ENCODE results near the gene MOB3A. TPM values are rescaled to one million over a fixed set of nuclear protein-coding genes. Genes with fewer than 3 reads are reported as not detected.

Gene MOB3A
- polyA plus RNA-seq, 1 of the 3 experiments (the other 2 are of a cell fraction): 24.1 TPM

DNA sequence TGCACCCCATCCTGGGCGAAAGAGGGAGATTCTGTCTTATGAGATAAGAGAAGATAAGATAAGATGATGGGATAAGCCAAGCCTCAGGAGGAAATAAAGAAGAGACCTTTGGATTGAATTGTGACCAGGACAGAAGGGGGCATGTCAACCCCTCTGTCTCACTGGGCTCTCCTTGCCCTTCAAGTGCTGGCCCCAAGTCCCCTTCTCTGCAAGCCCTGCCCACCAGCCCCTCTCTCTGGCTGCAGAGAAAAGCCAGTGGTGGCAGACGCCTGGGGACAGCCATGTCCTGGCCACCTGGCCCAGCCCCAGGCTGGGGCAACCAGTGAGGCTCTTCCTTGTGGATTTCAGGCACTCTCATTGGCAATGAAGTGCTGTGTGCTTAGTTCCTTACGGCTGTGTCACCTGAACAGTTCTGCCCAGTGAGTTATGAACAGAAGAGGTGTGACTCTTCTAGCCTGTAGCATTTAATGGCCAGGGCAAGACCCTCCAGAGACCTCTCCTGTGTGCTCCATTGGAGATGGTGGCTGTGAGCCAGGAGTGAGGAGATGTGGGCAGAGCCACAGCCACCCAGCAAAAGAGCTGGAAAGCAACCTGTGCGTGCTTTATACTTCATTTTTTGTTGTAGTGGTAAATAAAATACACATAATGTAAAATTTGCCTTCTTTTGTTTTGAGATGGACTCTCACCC is 74.5 kb downstream of the MOB3A start:
- POLR2A ChIA-PET: interaction anchor here (0.6 kb wide), 1 partner anchor 39 kb away, joined by 4 read pairs; no protein-coding TSS in a partner anchor
- Histone ChIP-seq H3K79me2 (ENCODE audit: insufficient read depth) (peaks cover 4% of the 10 kb centered on the region; the same call in 1 of the 2 replicates), H3K9ac (no peak overlapping the region), H3K4me2 (no peak overlapping the region), H2AFZ (ENCODE audit: low read depth) (no peak overlapping the region), H3K27me3 (ENCODE audit: insufficient read depth) (no peaks in the 10 kb centered on the region), H3K4me3 (ENCODE audit: low read depth in 2 of 2, low read length in 1 of 2) (no peak overlapping the region), H3K36me3 (replicated peaks in 1 of 2; ENCODE audit: control insufficient read depth in 1 of 2, insufficient read depth in 2 of 2, low read length in 1 of 2) (no peaks in the 10 kb centered on the region), H3K9me2 (no peaks in the 10 kb centered on the region), H3K9me3 (no peaks in the 10 kb centered on the region), H4K20me1 (ENCODE audit: insufficient read depth) (no peaks in the 10 kb centered on the region), H3F3A (replicated peaks; ENCODE audit: insufficient read depth) (peaks cover 8% of the 10 kb centered on the region), H3K27ac (ENCODE audit: low read depth in 2 of 2, low read length in 1 of 2) (no peak overlapping the region), H3K4me1 (ENCODE audit: control insufficient read depth in 1 of 2, insufficient read depth in 2 of 2, low read depth in 1 of 2, low read length in 1 of 2) (peaks cover 0 to 4% of the 10 kb centered on the region in 2 experiments; a peak in 1 of 4 replicates)
- no peak for DNase-seq
- TF ChIP-seq SIN3A (IDR thresholded peaks at IDR 0.05; ENCODE audit: borderline replicate concordance, low read depth, low read length): no peak
- no peak for TF ChIP-seq RCOR1 (IDR thresholded peaks at IDR 0.05; ENCODE audit: low read length)
- no peak for TF ChIP-seq SMC3 (IDR thresholded peaks at IDR 0.05; ENCODE audit: low read depth, low read length)
- TF ChIP-seq POLR2AphosphoS5 (IDR thresholded peaks at IDR 0.05; ENCODE audit: low read depth, low read length): no peak
- no peak for TF ChIP-seq MXI1 (IDR thresholded peaks at IDR 0.05; ENCODE audit: low read depth, low read length)
- no peak for TF ChIP-seq RXRA (IDR thresholded peaks at IDR 0.05; ENCODE audit: borderline replicate concordance, low read depth)
- TF ChIP-seq FOXM1 (IDR thresholded peaks at IDR 0.05; ENCODE audit: low read depth): no peak
- TF ChIP-seq RFX5 (IDR thresholded peaks at IDR 0.05; ENCODE audit: low read length): no peak
- TF ChIP-seq CHD2 (IDR thresholded peaks at IDR 0.05; ENCODE audit: low read length, partially characterized antibody): no peak
- TF ChIP-seq YY1 (IDR thresholded peaks at IDR 0.05; ENCODE audit: low read depth): no peak
- CTCF ChIA-PET: interaction anchor here (2.9 to 3.5 kb wide), 2 partner anchors 47 to 48 kb away, joined by 12 to 43 read pairs; no protein-coding TSS in a partner anchor
- WGBS (ENCODE audit: low lambda C conversion rate): 84% methylated on average over 4 of the region's 4 CpGs

Small RNA genes lying within 50 kb of the gene (small RNA-seq; reads per million reads assigned to genes)
- gene AC007136.1: 0 reads per million in 7 experiments

Other genes with a start within 250 kb of the MOB3A start
- 9.0 and 18.8 TPM in 2 replicates for gene REXO1, start 247.8 kb downstream of the MOB3A start, polyA plus RNA-seq (2012; rRNA removed)
- 11.3 and 16.1 TPM in 2 replicates for gene KLF16, start 232.7 kb downstream of the MOB3A start, polyA plus RNA-seq (2012; rRNA removed)
- gene ABHD17A, start 210.8 kb downstream of the MOB3A start, polyA plus RNA-seq (2012; rRNA removed): 61.1 and 69.1 TPM in 2 replicates
- gene ADAT3, start 190.9 kb downstream of the MOB3A start, polyA plus RNA-seq (2012; rRNA removed): 1.7 and 2.8 TPM in 2 replicates
- 11.8 and 30.0 TPM in 2 replicates for gene SCAMP4, start 190.9 kb downstream of the MOB3A start, polyA plus RNA-seq (2012; rRNA removed)
- 77.3 and 79.4 TPM in 2 replicates for gene CSNK1G2, start 155.2 kb downstream of the MOB3A start, polyA plus RNA-seq (2012; rRNA removed)
- gene BTBD2, start 80.6 kb downstream of the MOB3A start, polyA plus RNA-seq (2012; rRNA removed): 54.4 and 66.8 TPM in 2 replicates
- gene MKNK2, start 45.1 kb downstream of the MOB3A start, polyA plus RNA-seq (2012; rRNA removed): 58.9 and 65.4 TPM in 2 replicates
- 4.6 and 10.3 TPM in 2 replicates for gene IZUMO4, start 589 bp upstream of the MOB3A start, polyA plus RNA-seq (2012; rRNA removed)
- 79.7 and 127 TPM in 2 replicates for gene AP3D1, start 55.2 kb upstream of the MOB3A start, polyA plus RNA-seq (2012; rRNA removed)
- 3.6 and 5.0 TPM in 2 replicates for gene DOT1L, start 67.6 kb upstream of the MOB3A start, polyA plus RNA-seq (2012; rRNA removed)
- gene PLEKHJ1, start 140.0 kb upstream of the MOB3A start, polyA plus RNA-seq (2012; rRNA removed): 128 and 151 TPM in 2 replicates
- gene SF3A2, start 140.5 kb upstream of the MOB3A start, polyA plus RNA-seq (2012; rRNA removed): 35.0 and 55.8 TPM in 2 replicates
- gene AMH, start 153.0 kb upstream of the MOB3A start, polyA plus RNA-seq (2012; rRNA removed): 16.0 and 18.1 TPM in 2 replicates
- 0.76 and 0.88 TPM in 2 replicates for gene JSRP1, start 160.1 kb upstream of the MOB3A start, polyA plus RNA-seq (2012; rRNA removed)
- not detected in 2 replicates for gene PEAK3, start 185.8 kb upstream of the MOB3A start, polyA plus RNA-seq (2012; rRNA removed)
- gene LINGO3, start 211.8 kb upstream of the MOB3A start, polyA plus RNA-seq (2012; rRNA removed): not detected in 2 replicates
- gene LSM7, start 232.3 kb upstream of the MOB3A start, polyA plus RNA-seq (2012; rRNA removed): 1,077 and 1,193 TPM in 2 replicates
- 48.5 and 58.1 TPM in 2 replicates for gene SPPL2B, start 232.4 kb upstream of the MOB3A start, polyA plus RNA-seq (2012; rRNA removed)